GM19463 (cell line): ENCODE data around the gene MYOCD.

ENCODE experiments used
- ATAC-seq: cut with Tn5 transposase; IDR thresholded peaks from one replicate; pipeline ENCODE4 v1.9.1; 2021; ENCODE audit warnings: mild to moderate bottlenecking, moderate library complexity; ENCODE audit not compliant: unreplicated experiment

Gene MYOCD

GRCh38 chr17:12744298-12744697 is 78.6 kb downstream of the MYOCD start:
- ATAC-seq = no peak

- ATAC-seq = no peak
Observed at GRCh38 chr17:12744786-12745185, 79.1 kb downstream of the MYOCD start.

- ATAC-seq = no peak
Observed at GRCh38 chr17:12745486-12745885, 79.8 kb downstream of the MYOCD start.

GRCh38 chr17:12756786-12757185 is 91.1 kb downstream of the MYOCD start:
- ATAC-seq = no peak

- ATAC-seq = no peak
Observed at GRCh38 chr17:12759090-12759489, 93.4 kb downstream of the MYOCD start.

GRCh38 chr17:12765548-12765947 is 99.9 kb downstream of the MYOCD start:
- ATAC-seq = no peak

- ATAC-seq = no peak
Observed at GRCh38 chr17:12768255-12768654, 102.6 kb downstream of the MYOCD start.

GRCh38 chr17:12769981-12770380 is 104.3 kb downstream of the MYOCD start:
- ATAC-seq = no peak

- ATAC-seq = no peak
Observed at GRCh38 chr17:12773153-12773552, 107.5 kb downstream of the MYOCD start.

- peak; percentile 95 for ATAC-seq
Observed at GRCh38 chr17:12789075-12789480, 123.4 kb downstream of the MYOCD start.

- ATAC-seq = peak; percentile 76
Observed at GRCh38 chr17:12789481-12790248, 124.0 kb downstream of the MYOCD start, which contains the start of gene ARHGAP44. Gene ARHGAP44 (plus strand): TSS chr17:12789498. CDS start chr17:12789839, 341 bp downstream.

- ATAC-seq = no peak
Observed at GRCh38 chr17:12790249-12791106, 124.8 kb downstream of the MYOCD start.

- no peak for ATAC-seq
Observed at GRCh38 chr17:12794919-12795532, 129.3 kb downstream of the MYOCD start.

GRCh38 chr17:12800855-12801365 is 135.2 kb downstream of the MYOCD start:
- no peak for ATAC-seq

GRCh38 chr17:12806630-12807029 is 140.9 kb downstream of the MYOCD start:
- no peak for ATAC-seq

- no peak for ATAC-seq
Observed at GRCh38 chr17:12808723-12809122, 143.0 kb downstream of the MYOCD start.

GRCh38 chr17:12812877-12813276 is 147.2 kb downstream of the MYOCD start:
- ATAC-seq = no peak

- ATAC-seq = no peak
Observed at GRCh38 chr17:12813664-12814063, 148.0 kb downstream of the MYOCD start.

- no peak for ATAC-seq
Observed at GRCh38 chr17:12814718-12815117, 149.0 kb downstream of the MYOCD start.

- ATAC-seq = peak; percentile 99
Observed at GRCh38 chr17:12815642-12816141, 150.0 kb downstream of the MYOCD start.
